Stimulated activated CD4-positive, alpha-beta T cell treated with anti-CD3 and anti-CD28 coated beads, TNF-alpha, amount 100 ng/mL, for 1 hour (primary cell): ENCODE measurements around the gene ARSG.
"Not testable (repeated sequence)": the region's sequence is repeated elsewhere in the genome, so short reads cannot be mapped to it uniquely, and the experiment has no call there.

ENCODE experiments used
- DNase-seq, 3 donors: peaks; one replicate each; pipeline ENCODE4 v3.0.0-alpha.2; 2020; ENCODE audit warnings: low read depth in 3 of 3, low spot score in 1 of 3

The ARSG gene

GRCh38 chr17:68276339-68276738, 15.0 kb upstream of the ARSG start:
- not testable (repeated sequence) for DNase-seq

- DNase-seq: no peak
Measured at GRCh38 chr17:68277807-68278206, 13.5 kb upstream of the ARSG start.

GRCh38 chr17:68281965-68282364, 9.3 kb upstream of the ARSG start:
- not testable (repeated sequence) for DNase-seq

- DNase-seq: no peak
Measured at GRCh38 chr17:68288375-68288774, 2.9 kb upstream of the ARSG start.

- DNase-seq: no peak
Measured at GRCh38 chr17:68288804-68289203, 2.5 kb upstream of the ARSG start.

- no peak for DNase-seq
Measured at GRCh38 chr17:68289473-68289872, 1.8 kb upstream of the ARSG start.

- no peak for DNase-seq
Measured at GRCh38 chr17:68289936-68290267, 1.4 kb upstream of the ARSG start.

GRCh38 chr17:68290268-68290954, 884 bp upstream of the ARSG start:
- peak in 2 of 3 donors; percentile 22 to 26 for DNase-seq

- DNase-seq: peak; percentile 73 to 83 (median 83)
Measured at GRCh38 chr17:68291836-68292688, 767 bp downstream of the ARSG start.

GRCh38 chr17:68292689-68293040, 1.4 kb downstream of the ARSG start:
- no peak for DNase-seq

GRCh38 chr17:68293490-68294195, 2.3 kb downstream of the ARSG start:
- no peak for DNase-seq

GRCh38 chr17:68294196-68294555, 2.9 kb downstream of the ARSG start:
- no peak for DNase-seq

- no peak for DNase-seq
Measured at GRCh38 chr17:68294617-68295016, 3.3 kb downstream of the ARSG start.

GRCh38 chr17:68295086-68295485, 3.8 kb downstream of the ARSG start:
- peak in 1 of 3 donors; percentile 27 for DNase-seq

- peak in 1 of 3 donors; percentile 31 for DNase-seq
Measured at GRCh38 chr17:68296217-68297191, 5.2 kb downstream of the ARSG start.

- DNase-seq: no peak
Measured at GRCh38 chr17:68297195-68297594, 5.9 kb downstream of the ARSG start.

GRCh38 chr17:68298601-68299000, 7.3 kb downstream of the ARSG start:
- DNase-seq: no peak

- DNase-seq: no peak
Measured at GRCh38 chr17:68299817-68300216, 8.5 kb downstream of the ARSG start.

GRCh38 chr17:68301438-68301959, 10.2 kb downstream of the ARSG start:
- DNase-seq: no peak

- DNase-seq: no peak
Measured at GRCh38 chr17:68302066-68302564, 10.8 kb downstream of the ARSG start.
